Measurements from ENCODE around the gene MKX.

The MKX gene

DNA sequence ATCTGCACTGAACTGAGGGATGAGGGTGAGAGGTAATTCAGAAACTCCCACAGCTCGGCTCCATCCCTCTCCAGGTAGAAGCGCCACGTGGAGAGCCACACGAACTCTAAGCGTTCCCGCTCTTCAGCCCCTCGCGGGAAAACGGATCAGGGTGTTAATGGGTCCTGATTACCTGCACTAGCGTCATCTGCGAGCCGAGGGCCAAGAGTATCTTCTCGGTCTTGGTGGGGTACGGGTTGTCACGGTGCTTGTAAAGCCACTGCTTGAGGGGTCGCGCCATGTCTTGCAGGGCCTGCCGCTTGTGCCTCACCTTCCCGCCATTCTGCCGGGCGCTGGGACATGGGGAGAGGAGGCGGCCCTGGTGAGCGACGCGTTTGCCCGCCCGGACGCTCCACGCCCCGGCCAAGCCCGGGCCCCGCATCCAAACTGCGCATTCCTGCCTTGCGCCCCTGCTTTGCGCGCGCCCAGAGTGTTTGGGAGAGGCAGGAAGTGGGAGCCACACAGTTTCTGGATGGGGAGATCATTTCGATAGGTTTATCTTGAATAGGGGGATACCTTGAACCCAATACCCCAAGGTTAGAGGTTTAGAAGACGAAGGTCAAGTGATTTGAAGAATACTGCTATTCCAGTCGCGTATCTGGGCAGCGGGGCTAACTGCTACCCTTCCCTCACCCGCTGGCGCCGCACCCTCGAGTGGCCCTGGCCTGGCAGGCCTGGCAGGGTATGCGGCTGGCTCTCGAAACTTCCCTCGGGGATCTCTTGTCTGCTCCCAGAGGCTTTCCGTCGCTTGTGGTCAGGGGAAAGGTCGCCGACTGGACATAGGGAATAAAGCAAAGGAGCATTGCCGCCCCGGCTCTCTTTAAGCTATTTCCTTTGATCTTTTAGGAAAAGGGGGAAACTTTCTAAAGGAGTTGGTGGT lies 4.2 kb downstream of the MKX start:
- DNase-seq = no peak

DNA sequence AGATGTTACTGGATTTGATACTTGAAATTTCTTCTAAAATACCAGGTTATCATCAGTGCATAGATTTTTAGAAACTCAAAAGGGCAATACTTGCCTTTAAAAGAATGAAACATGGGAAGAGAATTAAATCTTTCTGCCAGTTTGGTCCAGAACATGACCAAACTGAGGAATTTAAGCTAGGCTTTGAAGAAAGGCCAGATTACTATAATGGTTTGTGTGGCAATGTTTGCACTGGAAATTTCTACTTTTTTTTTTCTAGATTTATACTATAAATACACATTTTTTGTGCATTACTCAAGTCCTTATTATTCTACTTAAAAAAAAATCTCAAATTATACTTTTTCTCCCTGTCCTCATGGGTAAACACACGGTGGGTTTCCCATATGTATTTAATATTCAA lies 9.2 kb downstream of the MKX start:
- no peak for DNase-seq

DNA sequence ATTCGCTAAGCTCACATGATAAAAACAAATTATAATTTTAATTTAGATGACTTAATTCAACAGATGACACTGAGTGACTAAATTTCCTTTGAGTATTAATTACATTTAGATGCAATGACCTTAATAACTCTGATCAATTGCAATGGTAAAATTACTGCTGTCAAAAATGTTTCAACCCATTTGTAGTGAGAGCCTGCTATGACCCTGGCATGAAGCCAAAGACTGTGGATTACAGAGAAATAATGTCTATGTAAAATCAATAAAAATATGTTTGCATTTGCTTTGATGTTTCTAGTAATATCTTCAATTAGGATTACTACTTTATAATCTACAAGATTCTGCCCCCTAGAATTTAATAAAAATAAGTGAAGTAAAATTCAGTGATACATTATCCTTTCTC lies 15.6 kb downstream of the MKX start:
- no peak for DNase-seq

DNA sequence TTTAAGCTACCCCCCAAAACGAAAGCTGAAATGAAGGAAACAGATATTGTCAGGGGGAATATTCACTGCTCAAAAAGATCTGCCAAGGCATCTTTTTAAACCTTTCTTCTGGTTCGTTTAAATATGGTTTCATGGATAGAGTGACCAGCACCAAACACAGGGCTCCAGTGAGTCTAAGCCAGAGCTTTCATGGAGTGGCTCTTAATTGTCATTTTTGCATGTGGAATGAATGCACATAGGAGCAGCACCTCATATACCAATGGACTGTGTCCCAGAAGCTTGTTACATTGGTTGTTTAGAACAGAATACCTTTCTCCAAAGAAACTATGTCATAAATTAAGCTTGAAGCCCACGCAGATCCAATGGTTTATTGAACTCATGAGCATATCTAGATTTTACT lies 17.3 kb downstream of the MKX start:
- no peak for DNase-seq

GRCh38 chr10:27724287-27724686 lies 21.3 kb downstream of the MKX start:
- no peak for DNase-seq

- no peak for DNase-seq
Measured at GRCh38 chr10:27723436-27723835, 22.2 kb downstream of the MKX start.

GRCh38 chr10:27720529-27720928 lies 25.1 kb downstream of the MKX start:
- no peak for DNase-seq

- DNase-seq = no peak
Measured at GRCh38 chr10:27719052-27719451, 26.6 kb downstream of the MKX start.

- no peak for DNase-seq
Measured at GRCh38 chr10:27717861-27718260, 27.8 kb downstream of the MKX start.

DNA sequence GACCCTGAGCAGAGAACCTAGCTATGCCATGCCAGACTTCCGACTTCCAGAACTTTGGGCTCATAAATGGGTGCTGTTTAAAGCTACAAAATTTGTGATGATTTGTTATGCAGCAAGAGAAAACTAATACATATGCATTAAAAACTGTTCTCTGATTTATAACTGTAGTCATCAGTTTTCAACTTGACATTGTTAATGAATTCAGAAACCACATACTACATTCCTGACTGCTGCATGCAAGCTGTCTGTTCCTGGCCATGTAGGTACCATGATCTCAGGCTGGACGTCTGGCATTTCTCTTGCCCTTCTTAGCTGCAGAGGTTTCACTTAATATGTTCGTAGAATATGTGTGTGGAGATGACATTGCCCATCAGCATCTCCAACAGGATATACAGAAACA lies 28.4 kb downstream of the MKX start:
- DNase-seq = no peak

DNA sequence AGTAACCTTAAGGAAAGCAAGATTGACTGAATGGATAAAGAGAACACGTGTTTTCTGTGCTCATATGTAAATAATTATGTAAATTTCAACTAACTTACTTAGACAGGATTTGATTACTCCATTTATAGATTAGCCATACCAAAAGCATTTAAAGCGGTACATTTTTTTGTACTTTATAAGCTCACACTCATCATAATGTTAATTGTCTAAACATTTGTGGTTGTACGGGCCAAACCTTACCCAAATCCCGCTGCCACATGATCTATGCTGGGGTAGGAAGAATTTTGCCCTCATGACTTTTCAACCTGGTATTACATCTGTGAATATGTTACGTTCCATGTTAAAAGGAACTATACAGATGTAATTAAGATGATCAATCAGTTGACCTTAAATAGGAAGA lies 29.1 kb downstream of the MKX start:
- DNase-seq = no peak

DNA sequence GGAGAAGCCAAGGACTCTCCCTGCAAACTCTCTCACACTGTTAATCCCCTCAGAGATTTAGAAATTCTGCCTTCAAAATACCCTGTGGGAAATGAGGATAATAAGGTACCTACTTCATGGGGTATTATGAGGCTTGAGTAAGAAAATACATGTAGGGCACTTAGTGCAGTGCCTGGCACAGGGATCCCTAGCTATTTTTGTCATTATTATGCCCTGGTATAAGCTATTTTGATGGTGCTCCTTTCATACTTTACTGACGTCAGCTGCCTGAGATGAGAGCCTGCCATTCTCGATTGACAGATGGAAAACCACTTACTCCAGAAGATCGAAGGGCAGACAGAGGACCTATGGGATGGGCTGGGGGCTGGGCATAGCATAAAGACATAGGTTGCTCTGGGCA lies 30.1 kb downstream of the MKX start:
- DNase-seq = no peak

DNA sequence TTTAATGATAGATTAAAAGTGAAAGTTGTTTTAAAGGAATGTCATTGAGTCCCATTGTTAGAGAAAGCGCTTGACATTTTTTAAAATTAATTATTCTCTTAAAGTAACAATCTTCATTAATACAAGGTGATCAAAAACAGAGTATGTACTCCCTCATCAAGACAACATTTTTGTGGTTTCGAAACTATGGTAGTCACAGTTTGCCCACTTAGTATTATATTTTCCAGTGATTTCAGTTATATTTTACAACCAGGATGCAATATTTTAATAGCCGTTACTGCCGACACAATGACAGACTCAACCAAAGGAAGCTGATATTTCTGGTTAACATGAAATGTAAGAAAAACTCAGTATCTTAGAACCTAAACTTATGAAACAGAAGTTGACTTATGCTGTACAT lies 31.3 kb downstream of the MKX start:
- no peak for DNase-seq

DNA sequence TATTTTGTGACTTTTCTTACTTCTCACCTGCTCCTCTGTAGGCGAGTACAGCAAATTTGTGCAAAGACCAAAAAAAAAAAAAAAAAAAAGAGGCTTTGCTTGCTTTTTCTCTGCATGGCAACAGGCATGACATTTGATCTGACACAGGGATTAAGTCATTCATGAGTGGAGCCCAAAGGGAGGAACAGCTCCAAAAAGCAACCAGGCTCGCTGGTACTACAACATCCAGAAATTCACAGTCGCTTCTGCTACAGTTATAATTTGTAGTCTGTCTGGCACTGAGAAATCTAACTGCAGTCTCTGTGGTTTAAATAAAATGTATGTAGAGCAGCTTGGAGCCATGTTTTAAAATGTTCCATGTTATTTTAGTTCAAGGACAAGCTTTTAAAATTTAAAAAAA lies 31.7 kb downstream of the MKX start:
- DNase-seq = no peak

- no peak for DNase-seq
Measured at GRCh38 chr10:27710014-27710413, 35.6 kb downstream of the MKX start.

GRCh38 chr10:27709304-27709703 lies 36.3 kb downstream of the MKX start:
- DNase-seq = no peak

DNA sequence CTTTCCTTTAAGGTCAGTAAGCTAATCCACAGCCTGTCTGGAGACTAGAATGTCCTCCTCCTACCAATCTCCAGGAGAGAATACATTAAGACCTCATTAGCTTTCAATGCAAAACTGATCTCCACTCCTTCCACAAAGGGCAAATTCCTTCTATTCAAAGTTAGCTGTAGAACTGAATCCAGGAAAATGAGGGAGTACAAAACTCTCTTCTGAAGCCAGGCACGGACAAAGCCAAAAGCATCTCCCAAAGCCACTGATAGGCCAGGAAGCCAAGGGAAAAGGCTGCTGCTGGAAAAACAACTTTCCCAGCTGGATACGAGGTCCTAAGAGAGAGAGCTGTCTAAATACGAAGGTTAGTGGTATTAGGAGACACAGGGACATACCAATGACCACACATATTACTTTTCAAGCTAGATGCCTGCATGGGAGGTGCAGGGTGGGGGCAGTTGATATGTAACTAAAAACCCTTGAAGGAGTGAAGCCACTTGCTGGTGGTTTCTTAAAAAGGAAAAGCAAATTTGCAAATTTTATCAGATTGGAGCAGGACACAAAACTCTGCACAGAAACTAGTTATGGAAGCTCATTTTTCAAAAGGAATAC lies 43.6 kb downstream of the MKX start:
- no peak for DNase-seq

DNA sequence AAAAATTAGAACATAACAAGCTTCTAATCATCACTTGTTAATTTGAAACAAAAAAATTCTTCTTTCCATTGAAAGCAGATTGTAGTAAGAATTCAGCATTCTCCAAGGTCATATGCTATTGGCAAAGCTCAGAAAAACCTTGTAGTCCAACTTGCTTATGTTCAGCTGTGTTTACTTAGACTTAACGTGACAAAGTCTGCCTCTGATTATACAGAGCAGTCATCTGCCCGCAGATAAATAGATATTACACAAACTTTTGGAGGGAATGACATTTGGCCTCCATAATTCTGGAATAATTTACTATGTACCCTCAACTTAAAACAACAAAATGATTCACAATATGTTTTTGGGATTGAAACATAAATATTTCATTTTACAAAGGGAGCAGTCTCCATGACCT lies 45.8 kb downstream of the MKX start:
- no peak for DNase-seq

GRCh38 chr10:27698961-27699360 lies 46.7 kb downstream of the MKX start:
- DNase-seq = no peak

GRCh38 chr10:27696466-27696865 lies 49.2 kb downstream of the MKX start:
- no peak for DNase-seq

- DNase-seq = no peak
Measured at GRCh38 chr10:27695706-27696105, 49.9 kb downstream of the MKX start.

DNA sequence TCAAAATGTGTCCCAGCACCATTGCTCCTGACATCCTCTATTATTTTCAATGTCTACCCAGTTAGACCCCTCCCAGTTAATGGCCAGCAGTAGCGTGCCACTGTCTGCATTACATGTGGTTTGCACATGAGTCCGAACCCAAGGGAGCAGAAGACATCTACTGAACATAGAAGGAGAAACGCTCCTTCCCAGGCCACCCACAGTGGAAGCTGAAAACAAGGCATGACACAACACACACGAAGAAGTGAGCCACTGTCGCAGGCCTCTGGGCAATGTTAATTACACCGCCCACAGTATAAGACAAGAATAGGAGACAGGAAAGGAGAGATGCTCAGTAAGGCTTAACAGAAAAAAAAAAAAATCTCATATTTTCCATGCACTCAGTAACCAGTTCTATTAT lies 50.5 kb downstream of the MKX start:
- no peak for DNase-seq

DNA sequence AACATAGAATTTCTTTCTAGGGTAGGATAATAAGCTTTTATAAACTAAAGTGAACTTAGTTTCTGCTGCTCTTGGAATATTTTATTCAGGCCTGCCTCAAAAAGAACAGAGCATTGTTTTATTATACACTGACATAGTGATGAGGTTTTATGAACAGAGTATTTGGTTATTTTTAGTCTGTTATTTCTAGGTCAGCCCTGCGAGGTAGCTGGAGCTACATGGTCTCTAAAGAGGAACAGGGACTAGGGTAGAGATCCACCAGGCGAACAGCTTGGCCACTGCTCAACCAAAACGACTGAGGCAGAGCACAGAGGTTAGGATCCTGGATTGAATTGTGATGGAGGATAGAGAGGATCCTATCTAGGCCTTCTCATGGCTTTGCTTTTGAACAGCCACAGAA lies 53.0 kb downstream of the MKX start:
- DNase-seq = no peak

GRCh38 chr10:27688991-27689390 lies 56.6 kb downstream of the MKX start:
- DNase-seq = no peak

DNA sequence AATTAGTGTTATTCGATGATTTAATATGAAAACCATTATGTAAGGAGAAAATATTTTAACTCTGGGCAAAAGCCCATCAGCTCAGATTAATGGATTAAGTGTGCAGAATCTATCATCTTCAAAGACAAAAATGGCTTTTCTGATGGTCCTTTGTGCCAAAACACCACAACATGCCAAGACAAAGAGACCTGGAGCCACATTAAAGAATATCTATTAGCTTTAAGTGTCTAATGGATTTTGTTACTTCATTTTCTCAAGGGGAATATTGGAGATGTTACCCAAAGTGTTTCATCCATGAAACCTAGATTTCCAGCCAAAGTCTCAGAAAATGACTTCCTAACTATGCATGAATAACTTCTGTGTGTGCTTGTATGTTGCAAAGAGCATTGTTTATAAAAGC lies 57.3 kb downstream of the MKX start:
- no peak for DNase-seq

All from activated CD4-positive, alpha-beta T cell treated with anti-CD3 and anti-CD28 coated beads for 48 hours (primary cell).